B cell (primary cell): ENCODE results near the gene SLC2A13. TPM values are rescaled to one million over a fixed set of nuclear protein-coding genes. Genes with fewer than 3 reads are reported as not detected.

Source experiments
- ATAC-seq: fragments of 200-7000 bp; cut with Tn5 transposase; one replicate; pipeline ENCODE4 v1.10.0; 2021; ENCODE audit warnings: low read depth, mild to moderate bottlenecking, moderate number of reproducible peaks, moderate library complexity
- CTCF ChIA-PET: fragments of 350-600 bp; sonication (Branson Sonifier 250); formaldehyde crosslinking; loops from one replicate; lab custom pipeline; 2021; ENCODE audit warnings: antibody characterized with exemption, inconsistent platforms; lab: Charles Lee
- POLR2A ChIA-PET: fragments of 350-600 bp; sonication (Branson Sonifier 250); formaldehyde crosslinking; loops from one replicate; lab custom pipeline; 2021; ENCODE audit warnings: antibody characterized with exemption; lab: Charles Lee
- DNase-seq: peaks from one replicate; pipeline ENCODE4 v3.0.0; 2013
- H2AFZ ChIP-seq: 2 replicates; pipeline ENCODE4 v1.6.1; 2012; ENCODE audit warnings: mild to moderate bottlenecking, low read depth, low read length; ENCODE audit not compliant: insufficient read depth, poor library complexity, severe bottlenecking
- H3K27ac ChIP-seq, 2 donors: 1 replicate in 1 of 2; 2 replicates in 1 of 2; pipeline ENCODE4 v1.5.1; 2012 to 2013; ENCODE audit warnings: low read length in 2 of 2, mild to moderate bottlenecking in 2 of 2, moderate library complexity in 1 of 2
- H3K27me3 ChIP-seq, 4 experiments: fragments of 200-600 bp in 1 of 4; sonication (generic) in 1 of 4; replicated peaks in 1 of 4; 1 replicate in 2 of 4; 2 replicates in 2 of 4; pipeline versions ENCODE4 v1.6.1 to v1.7.0; 2013 to 2016; ENCODE audit warnings: low read length in 3 of 4, mild to moderate bottlenecking in 2 of 4, mixed read lengths in 1 of 4, moderate library complexity in 1 of 4; ENCODE audit not compliant: insufficient read depth in 4 of 4, control insufficient read depth in 3 of 4; ENCODE audit errors: control extremely low read depth in 1 of 4
- H3K36me3 ChIP-seq, 2 experiments: replicated peaks in 1 of 2; 1 replicate in 1 of 2; 2 replicates in 1 of 2; pipeline versions ENCODE4 v1.6.1 to v1.7.1; 2013; ENCODE audit warnings: low read length in 1 of 2; ENCODE audit not compliant: insufficient read depth in 2 of 2, control insufficient read depth in 1 of 2; ENCODE audit errors: control extremely low read depth in 1 of 2, extremely low read depth in 1 of 2
- H3K4me1 ChIP-seq, 2 donors: fragments of 200-600 bp in 1 of 2; sonication (generic) in 1 of 2; 1 replicate in 1 of 2; 2 replicates in 1 of 2; pipeline versions ENCODE4 v1.5.1 to v1.6.1; 2013 to 2017; ENCODE audit warnings: low read length in 2 of 2; ENCODE audit not compliant: control insufficient read depth in 2 of 2, insufficient read depth in 2 of 2
- H3K4me2 ChIP-seq: replicated peaks from 2 replicates; pipeline ENCODE3; 2012; ENCODE audit warnings: mild to moderate bottlenecking, low read depth, low read length; ENCODE audit not compliant: poor library complexity, severe bottlenecking
- H3K4me3 ChIP-seq, 5 experiments: fragments of 200-600 bp in 1 of 5; sonication (generic) in 1 of 5; 1 replicate in 3 of 5; 2 replicates in 2 of 5; pipeline versions ENCODE4 v1.5.1 to v1.7.0; 2011 to 2016; ENCODE audit warnings: low read length in 4 of 5, mild to moderate bottlenecking in 4 of 5, low read depth in 2 of 5, control low read depth in 1 of 5, moderate library complexity in 1 of 5; ENCODE audit not compliant: insufficient read depth in 1 of 5; ENCODE audit errors: control extremely low read depth in 1 of 5, extremely low read depth in 1 of 5
- H3K79me2 ChIP-seq: fragments of 200-600 bp; sonication (generic); one replicate; pipeline ENCODE4 v1.6.0; 2016; ENCODE audit warnings: low read length; ENCODE audit not compliant: control insufficient read depth, insufficient read depth
- H3K9ac ChIP-seq: fragments of 200-600 bp; sonication (generic); 2 replicates; pipeline ENCODE4 v1.6.1; 2017; ENCODE audit warnings: mild to moderate bottlenecking, low read length, moderate library complexity
- H3K9me3 ChIP-seq, 3 donors: one replicate each; pipeline versions ENCODE4 v1.6.1 to v1.7.1; 2013; ENCODE audit warnings: low read length in 2 of 3; ENCODE audit not compliant: control insufficient read depth in 2 of 3, insufficient read depth in 1 of 3; ENCODE audit errors: control extremely low read depth in 1 of 3
- H4K20me1 ChIP-seq: 2 replicates; pipeline ENCODE4 v1.6.0; 2012; ENCODE audit warnings: mild to moderate bottlenecking, low read length; ENCODE audit not compliant: insufficient read depth, control insufficient read depth, poor library complexity, severe bottlenecking
- H3K27ac Mint-ChIP-seq: one replicate; pipeline ENCODE4 v1.8.0; 2021; ENCODE audit warnings: mixed read lengths
- H3K27me3 Mint-ChIP-seq: one replicate; pipeline ENCODE4 v1.8.0; 2021; ENCODE audit warnings: mixed read lengths
- H3K4me1 Mint-ChIP-seq: one replicate; pipeline ENCODE4 v1.8.0; 2021; ENCODE audit warnings: mixed read lengths
- H3K4me3 Mint-ChIP-seq: one replicate; pipeline ENCODE4 v1.8.0; 2021; ENCODE audit warnings: mixed read lengths
- H3K9me3 Mint-ChIP-seq: one replicate; pipeline ENCODE4 v1.8.0; 2022; ENCODE audit warnings: mixed read lengths; ENCODE audit not compliant: insufficient read depth
- CTCF ChIP-seq: fragments of 200-600 bp; IDR thresholded peaks from one replicate; pipeline ENCODE4 v1.8.0; 2022; ENCODE audit warnings: antibody characterized with exemption, mild to moderate bottlenecking
- EZH2 ChIP-seq: IDR thresholded peaks from 2 replicates; pipeline ENCODE4 v1.6.1; 2012; ENCODE audit warnings: borderline replicate concordance, low read depth, mild to moderate bottlenecking, moderate library complexity, low read length; ENCODE audit not compliant: insufficient read depth, poor library complexity, severe bottlenecking
- WGBS: methylation state at CpG from one replicate; pipeline ENCODE4 v1.1.5; 2013; ENCODE audit warnings: missing lambda C conversion rate; ENCODE audit not compliant: insufficient coverage; 5-methylcytosine and 5-hydroxymethylcytosine counted together
- intact Hi-C: fragments of 100-400 bp; cut with micrococcal nuclease; formaldehyde crosslinking; loops from one replicate; pipeline ENCODE4 v1.10.0; 2022
- polyA plus RNA-seq: library from polyadenylated mRNA; depleted of rRNA; stranded (reverse); fragments of >200 nt; gene quantifications from 2 replicates; pipeline ENCODE4 v1.2.3, GENCODE V29; 2012
- total RNA-seq, 2 donors: library from RNA; stranded (reverse); fragments of 120-200 nt in 1 of 2; gene quantifications; 1 replicate in 1 of 2; 2 replicates in 1 of 2; pipeline versions ENCODE4 v1.2.3 to v1.2.4, GENCODE V29; 2013 to 2022

Gene SLC2A13
- total and polyA plus RNA-seq, 2 donors (not counting 1 experiment from before 2014, with no cell fraction given): 2.1 to 8.6 TPM

- peaks cover under 1% of the 10 kb centered on the region for H3K9me3 Mint-ChIP-seq
- CTCF ChIA-PET: no interaction called here
- H3K4me1 ChIP-seq: no peaks in the 10 kb centered on the region
- no peak overlapping the region for H3K4me2 ChIP-seq
- H3K27me3 Mint-ChIP-seq: no peaks in the 10 kb centered on the region
- H4K20me1 ChIP-seq: no peaks in the 10 kb centered on the region
- H2AFZ ChIP-seq: no peak overlapping the region
- no peaks in the 10 kb centered on the region for H3K79me2 ChIP-seq
- H3K4me3 Mint-ChIP-seq: no peak overlapping the region
- POLR2A ChIA-PET: no interaction called here
- H3K27me3 ChIP-seq: no peaks in the 10 kb centered on the region
- no peak overlapping the region for H3K4me3 ChIP-seq
- no peaks in the 10 kb centered on the region for H3K36me3 ChIP-seq
- TF ChIP-seq EZH2 (no peak), CTCF (no peak)
- intact Hi-C loops: no loop called here
- H3K9me3 ChIP-seq: peaks cover 0 to 14% (median 13%) of the 10 kb centered on the region in 3 donors
- H3K27ac Mint-ChIP-seq: no peak overlapping the region
- ATAC-seq (no peak), DNase-seq (no peak)
- H3K9ac ChIP-seq: no peak overlapping the region
- H3K27ac ChIP-seq: no peak overlapping the region
- H3K4me1 Mint-ChIP-seq: no peaks in the 10 kb centered on the region
- no CpG with 5 or more reads among the region's 2 CpGs for WGBS
Measured at GRCh38 chr12:39883411-39883810, 222.5 kb downstream of the SLC2A13 start.

GRCh38 chr12:39878753-39879152, 227.1 kb downstream of the SLC2A13 start:
- Mint-ChIP-seq H3K27ac (no peak overlapping the region), H3K4me3 (no peak overlapping the region), H3K9me3 (peaks cover 5% of the 10 kb centered on the region), H3K27me3 (no peaks in the 10 kb centered on the region), H3K4me1 (no peaks in the 10 kb centered on the region)
- TF ChIP-seq EZH2 (no peak), CTCF (no peak)
- Histone ChIP-seq H3K36me3 (no peaks in the 10 kb centered on the region), H4K20me1 (no peaks in the 10 kb centered on the region), H2AFZ (no peak overlapping the region), H3K27me3 (no peaks in the 10 kb centered on the region), H3K27ac (no peak overlapping the region), H3K4me2 (no peak overlapping the region), H3K4me3 (no peak overlapping the region), H3K9ac (no peak overlapping the region), H3K79me2 (no peaks in the 10 kb centered on the region), H3K9me3 (peaks cover 1 to 20% (median 13%) of the 10 kb centered on the region in 3 donors), H3K4me1 (no peaks in the 10 kb centered on the region)
- intact Hi-C loops: no loop called here
- ChIA-PET POLR2A (no interaction called here), CTCF (no interaction called here)
- ATAC-seq (no peak), DNase-seq (no peak)
